Spleen (tissue), 11 donors: ENCODE results near the gene HS3ST1. TPM values are rescaled to one million over a fixed set of nuclear protein-coding genes. Genes with fewer than 3 reads are reported as not detected.

Experiments
- DNase-seq: peaks from one replicate; pipeline ENCODE4 v3.0.0-alpha.2; 2020
- H3K27ac ChIP-seq, 8 donors: fragments of 200-600 bp; sonication (generic) in 7 of 8; 1 replicate in 4 of 8; 2 replicates in 4 of 8; pipeline versions ENCODE4 v1.5.0 to v1.8.0; 2016 to 2021; ENCODE audit warnings: inconsistent platforms in 4 of 8, mild to moderate bottlenecking in 4 of 8, moderate library complexity in 1 of 8
- H3K27me3 ChIP-seq, 7 donors: fragments of 200-600 bp; sonication (generic) in 6 of 7; replicated peaks in 1 of 7; 1 replicate in 4 of 7; 2 replicates in 3 of 7; pipeline versions ENCODE4 v1.5.0 to v1.8.0; 2016 to 2021; ENCODE audit warnings: inconsistent platforms in 3 of 7, mild to moderate bottlenecking in 1 of 7
- H3K36me3 ChIP-seq, 6 donors: fragments of 200-600 bp; sonication (generic) in 5 of 6; 1 replicate in 4 of 6; 2 replicates in 2 of 6; pipeline versions ENCODE4 v1.5.0 to v1.8.0; 2016 to 2021; ENCODE audit warnings: inconsistent platforms in 2 of 6
- H3K4me1 ChIP-seq, 6 donors: fragments of 200-600 bp; sonication (generic) in 5 of 6; 1 replicate in 3 of 6; 2 replicates in 3 of 6; pipeline versions ENCODE4 v1.5.0 to v1.8.0; 2016 to 2021; ENCODE audit warnings: inconsistent platforms in 3 of 6
- H3K4me3 ChIP-seq, 8 donors: fragments of 200-600 bp; sonication (generic) in 7 of 8; 1 replicate in 4 of 8; 2 replicates in 4 of 8; pipeline versions ENCODE4 v1.5.0 to v1.8.0; 2016 to 2021; ENCODE audit warnings: inconsistent platforms in 4 of 8, mild to moderate bottlenecking in 4 of 8, moderate library complexity in 2 of 8
- H3K9me3 ChIP-seq, 8 donors: fragments of 200-600 bp; sonication (generic) in 7 of 8; 1 replicate in 4 of 8; 2 replicates in 4 of 8; pipeline versions ENCODE4 v1.5.0 to v1.8.0; 2016 to 2021; ENCODE audit warnings: inconsistent platforms in 4 of 8
- CTCF ChIP-seq, 11 experiments: fragments of 200-600 bp in 7 of 11; fragments of 450-650 bp in 4 of 11; sonication (generic) in 4 of 11; IDR thresholded peaks in 8 of 11; conservative IDR thresholded peaks in 3 of 11; 1 replicate in 7 of 11; 2 replicates in 4 of 11; pipeline versions ENCODE4 v1.4.0 to v1.8.0; 2016 to 2021; ENCODE audit warnings: antibody characterized with exemption in 11 of 11, inconsistent platforms in 4 of 11, mild to moderate bottlenecking in 1 of 11
- POLR2A ChIP-seq, 3 donors: fragments of 450-650 bp; IDR thresholded peaks; one replicate each; pipeline ENCODE4 v1.5.1; 2017; ENCODE audit warnings: antibody characterized with exemption in 3 of 3, mild to moderate bottlenecking in 1 of 3
- POLR2AphosphoS5 ChIP-seq, 3 donors: sonication (generic); formaldehyde crosslinking; IDR thresholded peaks; one replicate each; pipeline ENCODE4 v1.5.1; 2017; ENCODE audit warnings: antibody characterized with exemption in 3 of 3
- WGBS, 5 donors: extraction: QIAGEN DNeasy Blood & Tissue Kit in 3 of 5; methylation state at CpG; one replicate each; pipeline versions ENCODE4 v1.1.5 to v1.1.7; 2013 to 2018; 5-methylcytosine and 5-hydroxymethylcytosine counted together
- intact Hi-C: fragments of 100-400 bp; cut with DNase I; formaldehyde crosslinking; loops from one replicate; pipeline ENCODE4 v1.15.0; 2023; ENCODE audit warnings: low total_unique reads
- polyA plus RNA-seq, 3 donors: library from polyadenylated mRNA; stranded (reverse); fragments of 200-250 nt; gene quantifications; one replicate each; pipeline ENCODE4 v1.2.1, GENCODE V29; 2013
- total RNA-seq, 7 donors: library from RNA; depleted of rRNA in 3 of 7; stranded (reverse); fragments of >200 nt in 3 of 7; fragmentation: NEBNext Ultra II Directional in 4 of 7; extraction: Animal tissue kit (Norgen Biotek cat#: 25700) in 4 of 7; gene quantifications; one replicate each; pipeline versions ENCODE4 v1.1.0 to v1.2.1, GENCODE V29; 2016 to 2021
- donor health status: healthy with polysubstance abuse.
- donor health status: DM: no; HTN: no; CAD: no; lungs with moderate emphysema.
- donor health status: DM: no; HTN: no; CAD: no.
- donor health status: Bipolar disorder and iron deficiency.
- donor health status: healthy.
- donor health status: DM: no; HTN: no; CAD: no.
- donor health status: DM: yes; HTN: yes; CAD: no.

The HS3ST1 gene
- total and polyA plus RNA-seq, 10 donors, result 1.8 to 7.4 (median 3.4) TPM

- Histone ChIP-seq H3K4me1 (peaks cover 0 to 24% (median 3%) of the 10 kb centered on the region in 6 donors), H3K27ac (no peak overlapping the region), H3K36me3 (peaks cover 0 to 5% (median 0%) of the 10 kb centered on the region in 6 donors), H3K9me3 (no peaks in the 10 kb centered on the region), H3K4me3 (no peak overlapping the region), H3K27me3 (no peaks in the 10 kb centered on the region)
- TF ChIP-seq POLR2AphosphoS5 (IDR thresholded peaks at IDR 0.05), result no peak
- TF ChIP-seq POLR2A (IDR thresholded peaks at IDR 0.05), result no peak
- no peak for TF ChIP-seq CTCF (IDR thresholded peaks at IDR 0.05 in 8 of 11, conservative IDR thresholded peaks at IDR 0.05 in 3 of 11)
- DNase-seq, result no peak
- intact Hi-C loops, result no loop called here
- WGBS, 5 donors, result 73 to 79% (median 78%) methylated on average over 8 of the region's 8 CpGs
Measured at GRCh38 chr4:11416071-11416766, 12.5 kb downstream of the HS3ST1 start.

DNA sequence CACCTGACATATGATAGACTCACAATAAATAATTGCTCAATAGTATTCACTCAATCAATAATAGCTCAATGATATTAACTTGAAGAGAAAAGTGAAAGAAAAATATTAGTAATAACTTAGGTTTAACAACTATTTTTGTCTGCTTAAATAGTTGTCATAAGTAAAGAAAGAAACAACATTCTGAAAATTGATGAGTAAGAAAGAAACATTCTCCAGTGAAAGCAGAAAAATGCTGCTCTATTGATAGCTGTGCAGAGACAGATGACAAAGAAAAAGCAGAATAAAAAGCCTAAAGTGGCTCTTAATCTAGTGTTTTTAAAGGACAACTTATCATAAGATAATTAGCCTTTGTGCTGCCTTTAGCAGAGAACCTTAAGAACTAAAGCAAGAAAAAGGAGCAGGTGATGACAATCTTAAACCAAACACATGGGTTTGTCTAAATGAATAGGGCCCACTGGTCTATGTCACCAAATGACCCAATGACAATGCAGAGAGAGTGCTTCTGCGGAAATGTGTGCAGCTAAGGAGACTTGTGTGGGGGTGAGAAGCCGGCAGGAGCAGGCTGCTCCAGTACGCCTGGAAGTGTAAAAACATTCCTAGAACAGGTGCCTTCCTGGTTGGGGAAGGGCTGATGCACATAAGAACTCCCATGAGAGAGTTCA, 13.2 kb downstream of the HS3ST1 start:
- intact Hi-C loops, result no loop called here
- WGBS, 5 donors, result 84 to 93% (median 88%) methylated on average over 3 of the region's 3 CpGs
- peaks cover 0 to 5% (median 0%) of the 10 kb centered on the region in 6 donors for H3K36me3 ChIP-seq
- no peak overlapping the region for H3K4me3 ChIP-seq
- H3K9me3 ChIP-seq, result no peaks in the 10 kb centered on the region
- H3K27me3 ChIP-seq, result no peaks in the 10 kb centered on the region
- no peak overlapping the region for H3K27ac ChIP-seq
- peaks cover 0 to 24% (median 3%) of the 10 kb centered on the region in 6 donors for H3K4me1 ChIP-seq
- no peak for TF ChIP-seq POLR2A (IDR thresholded peaks at IDR 0.05)
- no peak for TF ChIP-seq CTCF (IDR thresholded peaks at IDR 0.05 in 8 of 11, conservative IDR thresholded peaks at IDR 0.05 in 3 of 11)
- no peak for TF ChIP-seq POLR2AphosphoS5 (IDR thresholded peaks at IDR 0.05)
- no peak for DNase-seq

- WGBS, 5 donors, result 85 to 96% (median 91%) methylated on average over 4 of the region's 4 CpGs
- no peak for DNase-seq
- peaks cover 0 to 17% (median 3%) of the 10 kb centered on the region in 6 donors for H3K4me1 ChIP-seq
- intact Hi-C loops, result no loop called here
- no peak for TF ChIP-seq CTCF (IDR thresholded peaks at IDR 0.05 in 8 of 11, conservative IDR thresholded peaks at IDR 0.05 in 3 of 11)
- no peak for TF ChIP-seq POLR2A (IDR thresholded peaks at IDR 0.05)
- no peak for TF ChIP-seq POLR2AphosphoS5 (IDR thresholded peaks at IDR 0.05)
- no peaks in the 10 kb centered on the region for H3K27me3 ChIP-seq
- H3K9me3 ChIP-seq, result no peaks in the 10 kb centered on the region
- no peak overlapping the region for H3K27ac ChIP-seq
- H3K4me3 ChIP-seq, result no peak overlapping the region
- H3K36me3 ChIP-seq, result peaks cover 0 to 5% (median 0%) of the 10 kb centered on the region in 6 donors
Measured at GRCh38 chr4:11412211-11412610, 16.5 kb downstream of the HS3ST1 start.

GRCh38 chr4:11409632-11410031, 19.1 kb downstream of the HS3ST1 start:
- Histone ChIP-seq H3K4me1 (peaks cover 0 to 11% (median 0%) of the 10 kb centered on the region in 6 donors), H3K4me3 (no peak overlapping the region), H3K9me3 (no peaks in the 10 kb centered on the region), H3K27me3 (no peaks in the 10 kb centered on the region), H3K36me3 (peaks cover 0 to 5% (median 0%) of the 10 kb centered on the region in 6 donors), H3K27ac (no peak overlapping the region)
- intact Hi-C loops, result no loop called here
- 76 to 82% (median 79%) methylated on average over 1 of the region's 1 CpG for WGBS, 5 donors
- no peak for DNase-seq
- TF ChIP-seq POLR2AphosphoS5 (IDR thresholded peaks at IDR 0.05) (no peak), POLR2A (IDR thresholded peaks at IDR 0.05) (no peak), CTCF (IDR thresholded peaks at IDR 0.05 in 8 of 11, conservative IDR thresholded peaks at IDR 0.05 in 3 of 11) (no peak)
